Neural progenitor cell (in vitro differentiated cells): ENCODE data around the gene BEST3. TPM values are rescaled to one million over a fixed set of nuclear protein-coding genes. Genes with fewer than 3 reads are reported as not detected.

Source experiments
- DNase-seq: peaks from one replicate; pipeline ENCODE4 v3.0.0-alpha.2; 2016; ENCODE audit warnings: low spot score
- H2AFZ ChIP-seq: fragments of 200-600 bp; sonication (generic); replicated peaks from 2 replicates; pipeline ENCODE4 v1.6.1; 2016; ENCODE audit warnings: antibody characterized with exemption
- H3F3A ChIP-seq: fragments of 200-600 bp; sonication (generic); 2 replicates; pipeline ENCODE4 v1.6.1; 2016; ENCODE audit warnings: antibody characterized with exemption, low read depth
- H3K27ac ChIP-seq: fragments of 200-600 bp; sonication (generic); 2 replicates; pipeline ENCODE4 v1.5.1; 2016; ENCODE audit warnings: mild to moderate bottlenecking
- H3K27me3 ChIP-seq: fragments of 200-600 bp; sonication (generic); 2 replicates; pipeline ENCODE4 v1.6.1; 2016; ENCODE audit warnings: mild to moderate bottlenecking, moderate library complexity
- H3K36me3 ChIP-seq: fragments of 200-600 bp; sonication (generic); 2 replicates; pipeline ENCODE4 v1.5.1; 2016
- H3K4me1 ChIP-seq: fragments of 200-600 bp; sonication (generic); 2 replicates; pipeline ENCODE4 v1.6.1; 2016; ENCODE audit warnings: mixed run types
- H3K4me2 ChIP-seq: fragments of 200-600 bp; sonication (generic); 2 replicates; pipeline ENCODE4 v1.6.1; 2016
- H3K4me3 ChIP-seq: fragments of 200-600 bp; sonication (generic); 2 replicates; pipeline ENCODE4 v1.5.1; 2016
- H3K79me2 ChIP-seq: fragments of 200-600 bp; sonication (generic); 2 replicates; pipeline ENCODE4 v1.6.1; 2016; ENCODE audit warnings: low read depth
- H3K9ac ChIP-seq: fragments of 200-600 bp; sonication (generic); 2 replicates; pipeline ENCODE4 v1.6.1; 2016
- H3K9me3 ChIP-seq: fragments of 200-600 bp; sonication (generic); 2 replicates; pipeline ENCODE4 v1.5.1; 2016; ENCODE audit warnings: low read depth
- H4K20me1 ChIP-seq: fragments of 200-600 bp; sonication (generic); 2 replicates; pipeline ENCODE4 v1.6.1; 2016; ENCODE audit warnings: low read depth
- H3K27ac Mint-ChIP-seq: 3 replicates; pipeline ENCODE4 v1.8.0; 2021; ENCODE audit warnings: mixed read lengths
- H3K27me3 Mint-ChIP-seq: 2 replicates; pipeline ENCODE4 v1.8.0; 2022; ENCODE audit warnings: low read depth, mild to moderate bottlenecking, inconsistent platforms, moderate library complexity, mixed read lengths; ENCODE audit not compliant: insufficient read depth
- H3K36me3 Mint-ChIP-seq: 3 replicates; pipeline ENCODE4 v1.8.0; 2021; ENCODE audit warnings: mixed read lengths
- H3K4me1 Mint-ChIP-seq: 3 replicates; pipeline ENCODE4 v1.8.0; 2021; ENCODE audit warnings: mixed read lengths
- H3K4me3 Mint-ChIP-seq: 3 replicates; pipeline ENCODE4 v1.8.0; 2021; ENCODE audit warnings: mild to moderate bottlenecking, moderate library complexity, mixed read lengths
- H3K9me3 Mint-ChIP-seq: 3 replicates; pipeline ENCODE4 v1.8.0; 2020; ENCODE audit warnings: mixed read lengths
- CTCF ChIP-seq: fragments of 200-600 bp; sonication (generic); IDR thresholded peaks from 2 replicates; pipeline ENCODE4 v1.5.1; 2017; ENCODE audit warnings: antibody characterized with exemption, mild to moderate bottlenecking
- EZH2 ChIP-seq: fragments of 200-600 bp; sonication (generic); IDR thresholded peaks from 2 replicates; pipeline ENCODE4 v1.6.1; 2017; ENCODE audit warnings: antibody characterized with exemption, mild to moderate bottlenecking, moderate library complexity
- EZH2phosphoT487 ChIP-seq: fragments of 200-600 bp; sonication (generic); IDR thresholded peaks from 2 replicates; pipeline ENCODE4 v1.6.1; 2017; ENCODE audit warnings: antibody characterized with exemption
- total RNA-seq: library from RNA; depleted of rRNA; stranded (reverse); fragments of >200 nt; gene quantifications from 2 replicates; pipeline ENCODE4 v1.2.3, GENCODE V29; 2015; ENCODE audit warnings: low replicate concordance

BEST3 gene
- total RNA-seq, 1 donor from 2014 or later, result not detected

GRCh38 chr12:69672195-69672594, 26.9 kb downstream of the BEST3 start:
- no peak overlapping the region for H3K27ac Mint-ChIP-seq
- Histone ChIP-seq H3K27me3 (no peaks in the 10 kb centered on the region), H3K9me3 (no peaks in the 10 kb centered on the region), H3K9ac (no peak overlapping the region), H3F3A (no peaks in the 10 kb centered on the region), H3K4me2 (no peak overlapping the region), H3K4me3 (no peak overlapping the region), H4K20me1 (no peaks in the 10 kb centered on the region), H3K27ac (no peak overlapping the region), H2AFZ (peak overlapping the region; percentile 24), H3K4me1 (peaks cover 7% of the 10 kb centered on the region), H3K36me3 (no peaks in the 10 kb centered on the region), H3K79me2 (no peaks in the 10 kb centered on the region)
- DNase-seq, result no peak
- no peak overlapping the region for H3K4me3 Mint-ChIP-seq
- H3K9me3 Mint-ChIP-seq, result no peaks in the 10 kb centered on the region
- no peaks in the 10 kb centered on the region for H3K36me3 Mint-ChIP-seq
- no peaks in the 10 kb centered on the region for H3K27me3 Mint-ChIP-seq
- TF ChIP-seq CTCF, result no peak
- no peak for TF ChIP-seq EZH2phosphoT487
- TF ChIP-seq EZH2, result no peak
- no peaks in the 10 kb centered on the region for H3K4me1 Mint-ChIP-seq

GRCh38 chr12:69671597-69671996, 27.5 kb downstream of the BEST3 start:
- Mint-ChIP-seq H3K27me3 (no peaks in the 10 kb centered on the region), H3K4me3 (no peak overlapping the region), H3K9me3 (no peaks in the 10 kb centered on the region), H3K36me3 (no peaks in the 10 kb centered on the region), H3K27ac (no peak overlapping the region), H3K4me1 (no peaks in the 10 kb centered on the region)
- Histone ChIP-seq H3K9ac (no peak overlapping the region), H3K36me3 (no peaks in the 10 kb centered on the region), H2AFZ (no peak overlapping the region), H3K4me3 (no peak overlapping the region), H3F3A (no peaks in the 10 kb centered on the region), H3K4me2 (no peak overlapping the region), H3K79me2 (no peaks in the 10 kb centered on the region), H3K27me3 (no peaks in the 10 kb centered on the region), H3K27ac (no peak overlapping the region), H3K9me3 (no peaks in the 10 kb centered on the region), H3K4me1 (peaks cover 7% of the 10 kb centered on the region), H4K20me1 (no peaks in the 10 kb centered on the region)
- TF ChIP-seq CTCF, result no peak
- TF ChIP-seq EZH2phosphoT487, result no peak
- no peak for TF ChIP-seq EZH2
- no peak for DNase-seq

GRCh38 chr12:69666798-69667197, 32.3 kb downstream of the BEST3 start:
- no peaks in the 10 kb centered on the region for H3K36me3 ChIP-seq
- no peak overlapping the region for H3K4me3 ChIP-seq
- no peak for TF ChIP-seq EZH2
- TF ChIP-seq CTCF, result no peak
- no peak for TF ChIP-seq EZH2phosphoT487
- H3K79me2 ChIP-seq, result no peaks in the 10 kb centered on the region
- DNase-seq, result no peak
- H3K27ac ChIP-seq, result no peak overlapping the region
- H3K9ac ChIP-seq, result no peak overlapping the region
- peak overlapping the region; percentile 37 for H2AFZ ChIP-seq
- H3K4me1 ChIP-seq, result peaks cover 19% of the 10 kb centered on the region
- H3K9me3 Mint-ChIP-seq, result no peaks in the 10 kb centered on the region
- H4K20me1 ChIP-seq, result no peaks in the 10 kb centered on the region
- no peaks in the 10 kb centered on the region for H3K9me3 ChIP-seq
- H3K4me1 Mint-ChIP-seq, result peaks cover 15% of the 10 kb centered on the region
- H3K27ac Mint-ChIP-seq, result no peak overlapping the region
- no peak overlapping the region for H3K4me3 Mint-ChIP-seq
- H3F3A ChIP-seq, result no peaks in the 10 kb centered on the region
- no peak overlapping the region for H3K4me2 ChIP-seq
- no peaks in the 10 kb centered on the region for H3K27me3 ChIP-seq
- H3K27me3 Mint-ChIP-seq, result no peaks in the 10 kb centered on the region
- H3K36me3 Mint-ChIP-seq, result no peaks in the 10 kb centered on the region
